GM12878 (cell line): ENCODE data around the gene CCNDBP1. TPM values are rescaled to one million over a fixed set of nuclear protein-coding genes. Genes with fewer than 3 reads are reported as not detected.

Experiments used
- ATAC-seq: fragments of 200-7000 bp; cut with Tn5 transposase; 3 replicates; pipeline ENCODE4 v1.9.1; 2020; ENCODE audit warnings: mild to moderate bottlenecking, moderate library complexity
- BruUV-seq: library from RNA; stranded (reverse); fragments of 400-500 nt; replicated peaks from 2 replicates; lab custom pipeline; 2021; lab: Mats Ljungman, UMichigan
- CTCF ChIA-PET: fragments of 300-600 bp; sonication (Branson Sonifier 250); formaldehyde crosslinking; extraction: SDS; loops from one replicate; lab custom pipeline; 2021; ENCODE audit warnings: inconsistent platforms; lab: Yijun Ruan, JAX
- POLR2A ChIA-PET: fragments of 350-600 bp; formaldehyde crosslinking; extraction: SDS; loops from one replicate; lab custom pipeline; 2021; ENCODE audit warnings: inconsistent platforms; lab: Charles Lee
- RAD21 ChIA-PET: fragments of 300-600 bp; sonication (Branson Sonifier 250); formaldehyde crosslinking; loops from one replicate; lab custom pipeline; 2023; ENCODE audit warnings: antibody characterized with exemption; ENCODE audit not compliant: unreplicated experiment; lab: Charles Lee
- SMC1A ChIA-PET: fragments of 300-600 bp; sonication (Branson Sonifier 250); formaldehyde crosslinking; loops from one replicate; lab custom pipeline; 2023; ENCODE audit not compliant: unreplicated experiment, uncharacterized antibody; lab: Charles Lee
- DNase-seq: peaks from one replicate; pipeline ENCODE4 v3.0.0-alpha.2; 2011; ENCODE audit warnings: low read depth, low spot score
- FAIRE-seq: peaks from 3 replicates; lab custom pipeline; 2011; peaks lifted over from hg19 to GRCh38; lab: Jason Lieb, UNC
- H2AFZ ChIP-seq: 2 replicates; pipeline ENCODE4 v1.6.0; 2011; ENCODE audit warnings: low read depth, low read length, control low read depth; ENCODE audit not compliant: control insufficient read depth
- H3K27ac ChIP-seq: 2 replicates; pipeline ENCODE4 v1.5.1; 2011; ENCODE audit warnings: control low read depth; ENCODE audit not compliant: control insufficient read depth, insufficient read depth
- H3K27me3 ChIP-seq, 2 experiments: replicated peaks in 1 of 2; 2 replicates each; pipeline versions ENCODE4 v1.6.0 to v1.6.1; 2011; ENCODE audit warnings: low read length in 1 of 2; ENCODE audit not compliant: control insufficient read depth in 2 of 2, insufficient read depth in 2 of 2
- H3K36me3 ChIP-seq, 2 experiments: 2 replicates each; pipeline ENCODE4 v1.5.1; 2011; ENCODE audit warnings: low read length in 1 of 2; ENCODE audit not compliant: control insufficient read depth in 2 of 2, insufficient read depth in 2 of 2
- H3K4me1 ChIP-seq: 2 replicates; pipeline ENCODE4 v1.6.1; 2011; ENCODE audit warnings: mild to moderate bottlenecking, low read length, moderate library complexity, mixed read lengths; ENCODE audit not compliant: control insufficient read depth, insufficient read depth
- H3K4me2 ChIP-seq: 2 replicates; pipeline ENCODE4 v1.6.0; 2011; ENCODE audit warnings: control low read depth; ENCODE audit not compliant: control insufficient read depth, insufficient read depth
- H3K4me3 ChIP-seq: fragments of 200-600 bp; sonication (generic); 2 replicates; pipeline ENCODE4 v1.5.1; 2016
- H3K79me2 ChIP-seq: 2 replicates; pipeline ENCODE4 v1.6.0; 2011; ENCODE audit warnings: low read length; ENCODE audit not compliant: control insufficient read depth, insufficient read depth
- H3K9ac ChIP-seq: 2 replicates; pipeline ENCODE4 v1.8.0; 2011; ENCODE audit warnings: low read length, control low read depth, mixed read lengths; ENCODE audit not compliant: control insufficient read depth, insufficient read depth
- H3K9me3 ChIP-seq: replicated peaks from 3 replicates; pipeline ENCODE4 v1.5.1; 2011; ENCODE audit warnings: mild to moderate bottlenecking, low read length; ENCODE audit not compliant: control insufficient read depth, insufficient read depth
- H4K20me1 ChIP-seq: 2 replicates; pipeline ENCODE4 v1.6.0; 2011; ENCODE audit not compliant: control insufficient read depth, insufficient read depth
- IKZF1 ChIP-seq: fragments of 450-650 bp; conservative IDR thresholded peaks from 2 replicates; pipeline ENCODE4 v1.6.1; 2017; ENCODE audit warnings: antibody characterized with exemption, mild to moderate bottlenecking
- IKZF2 ChIP-seq, 2 experiments: fragments of 450-650 bp; IDR thresholded peaks; 2 replicates each; pipeline ENCODE4 v1.6.1; 2017; ENCODE audit warnings: mild to moderate bottlenecking in 2 of 2, moderate library complexity in 2 of 2
- SREBF1 ChIP-seq: IDR thresholded peaks from 2 replicates; pipeline ENCODE4 v1.6.1; 2012; ENCODE audit warnings: mild to moderate bottlenecking, low read length
- STAT1 ChIP-seq: fragments of 450-650 bp; conservative IDR thresholded peaks from 2 replicates; pipeline ENCODE4 v1.6.1; 2014; ENCODE audit warnings: antibody characterized with exemption, mild to moderate bottlenecking
- SUPT20H ChIP-seq: IDR thresholded peaks from 2 replicates; pipeline ENCODE4 v1.6.1; 2011; ENCODE audit warnings: low read depth, mild to moderate bottlenecking, low read length, moderate library complexity, borderline replicate concordance; ENCODE audit not compliant: control insufficient read depth
- SUZ12 ChIP-seq: fragments of 200-600 bp; sonication (generic); IDR thresholded peaks from one replicate; pipeline ENCODE4 v1.6.1; 2018; ENCODE audit warnings: antibody characterized with exemption, mild to moderate bottlenecking; ENCODE audit not compliant: unreplicated experiment
- TARDBP ChIP-seq: IDR thresholded peaks from 2 replicates; pipeline ENCODE4 v1.6.1; 2016; ENCODE audit warnings: borderline replicate concordance
- YBX1 ChIP-seq: fragments of 450-650 bp; IDR thresholded peaks from 2 replicates; pipeline ENCODE4 v1.6.1; 2016; ENCODE audit warnings: antibody characterized with exemption
- WGBS: methylation state at CpG from one replicate; pipeline ENCODE4 v1.1.6; 2016; ENCODE audit warnings: low lambda C conversion rate; ENCODE audit not compliant: insufficient replicate concordance, insufficient coverage; ENCODE audit errors: missing lambda C conversion rate; 5-methylcytosine and 5-hydroxymethylcytosine counted together
- in situ Hi-C: fragments of 300-500 bp; cut with MboI; formaldehyde crosslinking; loops from 9 replicates; pipeline ENCODE4 v1.14.3; 2018; ENCODE audit warnings: mixed read lengths
- intact Hi-C: fragments of 100-400 bp; cut with micrococcal nuclease; formaldehyde crosslinking; loops from one replicate; pipeline ENCODE4 v1.14.2; 2022; ENCODE audit not compliant: unreplicated experiment
- polyA plus RNA-seq, 11 experiments: library from polyadenylated mRNA; depleted of rRNA in 4 of 11; unstranded in 6 of 11; stranded (reverse) in 5 of 11; fragments of >200 nt; fragmentation: Nextera tagmentation in 4 of 11; fragmentation: Illumina TruSeq in 1 of 11; extraction: Ambion mirVana in 4 of 11; extraction: Trizol in 1 of 11; gene quantifications; 1 replicate in 1 of 11; 2 replicates in 10 of 11; pipeline versions ENCODE4 v1.2.1 to v1.2.3, GENCODE V29; 2011 to 2016; ENCODE audit warnings: inconsistent platforms in 2 of 11, missing spikeins in 2 of 11, low read depth in 1 of 11
- total RNA-seq, 4 experiments: library from RNA; depleted of rRNA in 3 of 4; stranded (reverse); fragments of >200 nt in 3 of 4; fragmentation: Illumina TruSeq in 1 of 4; extraction: Trizol in 1 of 4; gene quantifications; 2 replicates each; pipeline versions ENCODE4 v1.2.1 to v1.2.3, GENCODE V29; 2013 to 2021
- TF ChIP-seq, protein P1 (sequence below): fragments of 450-650 bp; IDR thresholded peaks from 2 replicates; pipeline ENCODE4 v1.6.1; 2017; ENCODE audit warnings: mild to moderate bottlenecking
- TF ChIP-seq, protein P2 (sequence below): fragments of 450-650 bp; conservative IDR thresholded peaks from 2 replicates; pipeline ENCODE4 v1.6.1; 2017; ENCODE audit warnings: mild to moderate bottlenecking, moderate library complexity
- TF ChIP-seq, protein P3 (sequence below): fragments of 450-650 bp; IDR thresholded peaks from 2 replicates; pipeline ENCODE4 v1.6.1; 2017; ENCODE audit warnings: antibody characterized with exemption, mild to moderate bottlenecking, moderate library complexity
- TF ChIP-seq, protein P4 (sequence below): fragments of 450-650 bp; IDR thresholded peaks from 2 replicates; pipeline ENCODE4 v1.6.1; 2016; ENCODE audit warnings: mild to moderate bottlenecking

CCNDBP1 gene
- total and polyA plus RNA-seq, 10 of the 15 experiments (the other 5 are each of a cell fraction or from before 2014, with no cell fraction given) = 30.1 to 86.7 (median 42.2) TPM

DNA sequence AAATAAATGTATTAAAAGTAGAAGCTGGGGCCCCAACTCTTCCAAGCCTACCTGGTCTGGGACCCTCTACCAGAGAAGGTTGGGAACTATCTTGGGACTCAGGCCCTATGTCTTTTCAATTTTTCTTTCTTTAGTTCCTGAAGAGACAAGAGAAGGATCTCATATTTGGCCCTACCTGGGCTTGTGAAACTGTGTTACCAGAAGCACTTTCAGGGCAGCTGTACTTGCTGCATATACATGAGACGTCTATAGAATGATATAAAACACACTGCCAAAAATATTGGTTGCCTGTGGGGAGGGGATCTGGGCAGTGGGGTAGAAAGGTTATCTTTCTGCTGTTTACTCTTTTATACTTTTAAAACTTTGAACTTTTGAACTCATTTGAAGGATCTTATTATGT is 36.2 kb downstream of the CCNDBP1 start (continued):
- TF ChIP-seq, protein P1, sequence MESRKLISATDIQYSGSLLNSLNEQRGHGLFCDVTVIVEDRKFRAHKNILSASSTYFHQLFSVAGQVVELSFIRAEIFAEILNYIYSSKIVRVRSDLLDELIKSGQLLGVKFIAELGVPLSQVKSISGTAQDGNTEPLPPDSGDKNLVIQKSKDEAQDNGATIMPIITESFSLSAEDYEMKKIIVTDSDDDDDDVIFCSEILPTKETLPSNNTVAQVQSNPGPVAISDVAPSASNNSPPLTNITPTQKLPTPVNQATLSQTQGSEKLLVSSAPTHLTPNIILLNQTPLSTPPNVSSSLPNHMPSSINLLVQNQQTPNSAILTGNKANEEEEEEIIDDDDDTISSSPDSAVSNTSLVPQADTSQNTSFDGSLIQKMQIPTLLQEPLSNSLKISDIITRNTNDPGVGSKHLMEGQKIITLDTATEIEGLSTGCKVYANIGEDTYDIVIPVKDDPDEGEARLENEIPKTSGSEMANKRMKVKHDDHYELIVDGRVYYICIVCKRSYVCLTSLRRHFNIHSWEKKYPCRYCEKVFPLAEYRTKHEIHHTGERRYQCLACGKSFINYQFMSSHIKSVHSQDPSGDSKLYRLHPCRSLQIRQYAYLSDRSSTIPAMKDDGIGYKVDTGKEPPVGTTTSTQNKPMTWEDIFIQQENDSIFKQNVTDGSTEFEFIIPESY = no peak
- TF ChIP-seq SUPT20H (no peak), TARDBP (no peak)
- TF ChIP-seq, all 136 proteins: peak for 0

DNA sequence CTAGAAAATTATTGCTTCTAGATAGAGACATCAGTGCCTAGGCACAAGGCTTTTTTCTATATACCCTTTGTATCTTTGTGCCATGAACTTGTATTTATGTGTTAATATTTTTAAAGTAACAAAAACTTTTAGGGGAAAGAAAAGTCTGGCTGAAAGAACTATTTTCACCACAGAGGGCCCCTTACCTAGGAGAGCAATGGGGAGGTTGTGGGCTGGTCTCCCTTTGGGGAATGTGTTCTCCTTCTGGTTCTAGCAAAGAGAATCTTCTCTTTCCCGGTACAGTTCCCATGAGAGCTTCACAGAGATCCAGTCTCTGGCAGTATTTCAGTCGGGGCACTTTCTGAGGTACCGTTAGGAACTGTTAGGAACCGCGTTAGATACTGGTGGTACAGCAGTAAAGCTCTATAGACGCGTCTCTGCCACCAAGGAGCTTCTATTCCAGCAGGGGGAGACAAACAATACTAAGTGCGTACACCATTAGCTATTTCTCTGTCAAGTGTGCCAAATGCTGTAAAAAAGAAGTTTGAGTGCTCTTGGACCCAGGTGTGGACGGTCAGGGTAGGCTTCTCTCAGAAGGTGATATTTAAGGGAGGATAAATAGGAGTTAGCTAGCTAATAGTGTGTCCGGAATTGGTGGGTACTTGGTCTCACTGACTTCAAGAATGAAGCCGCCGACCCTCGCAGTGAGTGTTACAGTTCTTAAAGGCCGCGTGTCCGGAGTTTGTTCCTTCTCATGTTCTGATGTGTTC is 40.2 kb downstream of the CCNDBP1 start:
- H3K27me3 ChIP-seq = no peaks in the 10 kb centered on the region
- no peak overlapping the region for H3K27ac ChIP-seq
- POLR2A ChIA-PET = interaction anchor here (0.5 to 1.8 kb wide), 8 partner anchors 13 to 1281 kb away, joined by 3 to 9 read pairs (median 4); partner anchors contain the start of gene TGM5
- H3K4me3 ChIP-seq = no peak overlapping the region
- H2AFZ ChIP-seq = peak overlapping the region; percentile 64
- DNase-seq (peak; percentile 45), ATAC-seq (peak; percentile 99), FAIRE-seq (peak; percentile 74)
- no peak overlapping the region; the same call in 1 of the 2 replicates for H3K9ac ChIP-seq
- H3K9me3 ChIP-seq = no peaks in the 10 kb centered on the region
- H3K36me3 ChIP-seq = no peaks in the 10 kb centered on the region; a peak in 1 of 4 replicates
- RAD21 ChIA-PET = interaction anchor here (0.6 to 9.3 kb wide), 26 partner anchors 11 to 1236 kb away, joined by 3 to 255 read pairs (median 4); partner anchors contain the start of gene TGM5
- no peaks in the 10 kb centered on the region for H3K79me2 ChIP-seq
- in situ Hi-C loops (no loop called here), intact Hi-C loops (loop anchor here (1.0 to 2.0 kb wide), 4 partner anchors 29 to 60 kb away; no protein-coding TSS in a partner anchor)
- H3K4me1 ChIP-seq = no peaks in the 10 kb centered on the region
- no peaks in the 10 kb centered on the region for H4K20me1 ChIP-seq
- H3K4me2 ChIP-seq = no peak overlapping the region
- BruUV-seq = no TSS peak
- SMC1A ChIA-PET = interaction anchor here (0.6 to 12.9 kb wide), 32 partner anchors 8 to 425 kb away, joined by 3 to 311 read pairs (median 6); partner anchors contain the start of genes CCNDBP1, TGM5 and UBR1
- CTCF ChIA-PET = interaction anchor here (0.6 to 13.4 kb wide), 43 partner anchors 9 to 997 kb away, joined by 3 to 518 read pairs (median 5); partner anchors contain the start of genes CCNDBP1, TGM5 and TGM7
- WGBS = 40% methylated on average over 16 of the region's 16 CpGs
- TF ChIP-seq SUZ12 = no peak
- TF ChIP-seq STAT1 = no peak
- TF ChIP-seq, protein P2, sequence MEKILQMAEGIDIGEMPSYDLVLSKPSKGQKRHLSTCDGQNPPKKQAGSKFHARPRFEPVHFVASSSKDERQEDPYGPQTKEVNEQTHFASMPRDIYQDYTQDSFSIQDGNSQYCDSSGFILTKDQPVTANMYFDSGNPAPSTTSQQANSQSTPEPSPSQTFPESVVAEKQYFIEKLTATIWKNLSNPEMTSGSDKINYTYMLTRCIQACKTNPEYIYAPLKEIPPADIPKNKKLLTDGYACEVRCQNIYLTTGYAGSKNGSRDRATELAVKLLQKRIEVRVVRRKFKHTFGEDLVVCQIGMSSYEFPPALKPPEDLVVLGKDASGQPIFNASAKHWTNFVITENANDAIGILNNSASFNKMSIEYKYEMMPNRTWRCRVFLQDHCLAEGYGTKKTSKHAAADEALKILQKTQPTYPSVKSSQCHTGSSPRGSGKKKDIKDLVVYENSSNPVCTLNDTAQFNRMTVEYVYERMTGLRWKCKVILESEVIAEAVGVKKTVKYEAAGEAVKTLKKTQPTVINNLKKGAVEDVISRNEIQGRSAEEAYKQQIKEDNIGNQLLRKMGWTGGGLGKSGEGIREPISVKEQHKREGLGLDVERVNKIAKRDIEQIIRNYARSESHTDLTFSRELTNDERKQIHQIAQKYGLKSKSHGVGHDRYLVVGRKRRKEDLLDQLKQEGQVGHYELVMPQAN = no peak
- TF ChIP-seq SUPT20H = no peak
- TF ChIP-seq, protein P3, sequence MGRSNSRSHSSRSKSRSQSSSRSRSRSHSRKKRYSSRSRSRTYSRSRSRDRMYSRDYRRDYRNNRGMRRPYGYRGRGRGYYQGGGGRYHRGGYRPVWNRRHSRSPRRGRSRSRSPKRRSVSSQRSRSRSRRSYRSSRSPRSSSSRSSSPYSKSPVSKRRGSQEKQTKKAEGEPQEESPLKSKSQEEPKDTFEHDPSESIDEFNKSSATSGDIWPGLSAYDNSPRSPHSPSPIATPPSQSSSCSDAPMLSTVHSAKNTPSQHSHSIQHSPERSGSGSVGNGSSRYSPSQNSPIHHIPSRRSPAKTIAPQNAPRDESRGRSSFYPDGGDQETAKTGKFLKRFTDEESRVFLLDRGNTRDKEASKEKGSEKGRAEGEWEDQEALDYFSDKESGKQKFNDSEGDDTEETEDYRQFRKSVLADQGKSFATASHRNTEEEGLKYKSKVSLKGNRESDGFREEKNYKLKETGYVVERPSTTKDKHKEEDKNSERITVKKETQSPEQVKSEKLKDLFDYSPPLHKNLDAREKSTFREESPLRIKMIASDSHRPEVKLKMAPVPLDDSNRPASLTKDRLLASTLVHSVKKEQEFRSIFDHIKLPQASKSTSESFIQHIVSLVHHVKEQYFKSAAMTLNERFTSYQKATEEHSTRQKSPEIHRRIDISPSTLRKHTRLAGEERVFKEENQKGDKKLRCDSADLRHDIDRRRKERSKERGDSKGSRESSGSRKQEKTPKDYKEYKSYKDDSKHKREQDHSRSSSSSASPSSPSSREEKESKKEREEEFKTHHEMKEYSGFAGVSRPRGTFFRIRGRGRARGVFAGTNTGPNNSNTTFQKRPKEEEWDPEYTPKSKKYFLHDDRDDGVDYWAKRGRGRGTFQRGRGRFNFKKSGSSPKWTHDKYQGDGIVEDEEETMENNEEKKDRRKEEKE = no peak
- TF ChIP-seq, protein P4, sequence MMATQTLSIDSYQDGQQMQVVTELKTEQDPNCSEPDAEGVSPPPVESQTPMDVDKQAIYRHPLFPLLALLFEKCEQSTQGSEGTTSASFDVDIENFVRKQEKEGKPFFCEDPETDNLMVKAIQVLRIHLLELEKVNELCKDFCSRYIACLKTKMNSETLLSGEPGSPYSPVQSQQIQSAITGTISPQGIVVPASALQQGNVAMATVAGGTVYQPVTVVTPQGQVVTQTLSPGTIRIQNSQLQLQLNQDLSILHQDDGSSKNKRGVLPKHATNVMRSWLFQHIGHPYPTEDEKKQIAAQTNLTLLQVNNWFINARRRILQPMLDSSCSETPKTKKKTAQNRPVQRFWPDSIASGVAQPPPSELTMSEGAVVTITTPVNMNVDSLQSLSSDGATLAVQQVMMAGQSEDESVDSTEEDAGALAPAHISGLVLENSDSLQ = no peak
- no peak for TF ChIP-seq SREBF1
- no peak for TF ChIP-seq YBX1
- no peak for TF ChIP-seq IKZF1
- TF ChIP-seq IKZF2 (IDR thresholded peaks at IDR 0.05) = no peak
